GM06990 (cell line): ENCODE data around the gene CNNM1.

ENCODE experiments used
- DNase-seq: peaks from one replicate; pipeline ENCODE4 v3.0.0-alpha.2; 2011; ENCODE audit not compliant: insufficient read length; ENCODE audit errors: extremely low read depth
- H3K27me3 ChIP-seq: replicated peaks from 2 replicates; pipeline ENCODE4 v1.6.0; 2011; ENCODE audit warnings: low read length; ENCODE audit not compliant: control insufficient read depth, insufficient read depth
- H3K36me3 ChIP-seq: 2 replicates; pipeline ENCODE4 v1.5.1; 2011; ENCODE audit warnings: low read length; ENCODE audit not compliant: control insufficient read depth, insufficient read depth
- H3K4me3 ChIP-seq: replicated peaks from 2 replicates; pipeline ENCODE4 v1.5.1; 2011; ENCODE audit warnings: low read depth, mild to moderate bottlenecking, control low read depth, low read length
- TF ChIP-seq, protein P1 (sequence below): IDR thresholded peaks from 2 replicates; pipeline ENCODE4 v1.5.1; 2011; ENCODE audit warnings: low read length, control low read depth, mild to moderate bottlenecking, inconsistent platforms; ENCODE audit not compliant: insufficient read depth, poor library complexity, severe bottlenecking

The CNNM1 gene

DNA sequence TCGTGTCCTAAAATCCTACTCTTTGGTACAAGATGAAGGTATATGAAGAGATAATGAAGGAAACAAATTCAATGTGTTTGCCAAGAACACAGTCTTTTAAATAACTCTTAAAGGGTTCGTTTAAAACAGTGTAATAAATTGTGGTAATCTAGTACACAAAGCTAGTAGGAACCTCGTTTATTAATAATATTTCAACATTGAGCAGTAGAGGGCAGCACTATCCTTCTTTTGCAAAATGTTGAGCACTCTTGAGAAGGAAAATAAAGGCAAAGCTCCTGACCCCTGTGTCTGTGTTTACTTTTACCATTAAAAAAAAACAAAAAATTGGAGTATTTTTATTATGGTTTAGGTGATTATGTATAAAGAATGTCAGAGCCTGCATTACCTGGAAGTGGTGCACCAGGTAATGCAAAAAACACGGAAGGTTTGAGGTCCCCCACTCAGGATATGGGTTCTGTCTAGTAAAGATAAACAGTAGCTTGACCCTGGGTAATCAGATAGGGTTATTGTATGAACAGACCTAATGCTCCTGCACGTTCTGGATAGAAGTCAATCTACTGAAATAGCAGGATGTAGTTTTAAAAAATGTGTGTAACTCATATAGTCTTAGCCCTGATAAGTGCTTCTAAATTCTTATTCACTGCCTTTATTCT lies 107.0 kb downstream of the CNNM1 start:
- peaks cover 3% of the 10 kb centered on the region; the same call in 1 of the 2 replicates for H3K36me3 ChIP-seq
- DNase-seq, result peak; percentile 13
- no peak overlapping the region for H3K4me3 ChIP-seq
- no peaks in the 10 kb centered on the region for H3K27me3 ChIP-seq
- TF ChIP-seq, protein P1, sequence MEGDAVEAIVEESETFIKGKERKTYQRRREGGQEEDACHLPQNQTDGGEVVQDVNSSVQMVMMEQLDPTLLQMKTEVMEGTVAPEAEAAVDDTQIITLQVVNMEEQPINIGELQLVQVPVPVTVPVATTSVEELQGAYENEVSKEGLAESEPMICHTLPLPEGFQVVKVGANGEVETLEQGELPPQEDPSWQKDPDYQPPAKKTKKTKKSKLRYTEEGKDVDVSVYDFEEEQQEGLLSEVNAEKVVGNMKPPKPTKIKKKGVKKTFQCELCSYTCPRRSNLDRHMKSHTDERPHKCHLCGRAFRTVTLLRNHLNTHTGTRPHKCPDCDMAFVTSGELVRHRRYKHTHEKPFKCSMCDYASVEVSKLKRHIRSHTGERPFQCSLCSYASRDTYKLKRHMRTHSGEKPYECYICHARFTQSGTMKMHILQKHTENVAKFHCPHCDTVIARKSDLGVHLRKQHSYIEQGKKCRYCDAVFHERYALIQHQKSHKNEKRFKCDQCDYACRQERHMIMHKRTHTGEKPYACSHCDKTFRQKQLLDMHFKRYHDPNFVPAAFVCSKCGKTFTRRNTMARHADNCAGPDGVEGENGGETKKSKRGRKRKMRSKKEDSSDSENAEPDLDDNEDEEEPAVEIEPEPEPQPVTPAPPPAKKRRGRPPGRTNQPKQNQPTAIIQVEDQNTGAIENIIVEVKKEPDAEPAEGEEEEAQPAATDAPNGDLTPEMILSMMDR, result peak; percentile 58

DNA sequence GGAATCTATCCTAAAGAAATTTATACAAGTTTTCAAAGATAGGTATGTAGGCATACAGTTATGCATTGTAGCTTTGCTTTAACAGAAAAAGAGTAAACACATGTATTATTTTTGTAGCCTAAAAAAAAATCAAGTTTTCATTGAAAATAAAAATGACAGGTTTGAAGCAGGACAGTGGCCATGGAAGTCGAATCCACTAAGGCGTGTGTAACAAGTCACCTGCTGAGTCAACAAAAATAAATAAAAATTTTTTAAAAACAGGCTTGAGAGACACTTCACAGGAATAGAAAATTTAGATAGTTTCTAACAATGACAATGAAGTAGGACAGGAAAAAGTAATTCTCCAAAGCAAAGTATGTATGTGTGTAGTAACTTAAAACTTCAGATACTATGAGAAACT lies 109.7 kb downstream of the CNNM1 start:
- Histone ChIP-seq H3K36me3 (peaks cover under 1% of the 10 kb centered on the region; the same call in 1 of the 2 replicates), H3K4me3 (no peak overlapping the region), H3K27me3 (no peaks in the 10 kb centered on the region)
- no peak for DNase-seq
- TF ChIP-seq, protein P1, result no peak

DNA sequence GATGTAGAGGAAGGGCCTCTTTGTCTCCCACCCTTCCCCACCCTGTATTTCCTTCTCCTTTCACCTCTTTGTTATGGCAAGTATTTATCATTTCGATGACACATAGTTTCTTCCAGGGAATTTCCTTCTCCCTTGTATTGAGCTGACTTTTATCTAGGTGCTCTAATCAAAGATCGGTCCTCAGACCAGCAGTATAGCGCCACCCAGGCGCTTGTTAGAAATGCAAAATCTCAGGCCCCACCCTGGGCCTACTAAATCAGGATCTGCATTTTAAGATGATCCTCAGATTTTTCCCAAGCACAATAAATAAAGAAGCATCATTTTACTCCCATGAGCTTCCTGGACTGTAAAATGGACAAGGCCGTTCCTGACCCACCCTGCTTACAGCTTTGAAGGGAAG lies 113.2 kb downstream of the CNNM1 start:
- H3K36me3 ChIP-seq, result no peaks in the 10 kb centered on the region
- DNase-seq, result no peak

DNA sequence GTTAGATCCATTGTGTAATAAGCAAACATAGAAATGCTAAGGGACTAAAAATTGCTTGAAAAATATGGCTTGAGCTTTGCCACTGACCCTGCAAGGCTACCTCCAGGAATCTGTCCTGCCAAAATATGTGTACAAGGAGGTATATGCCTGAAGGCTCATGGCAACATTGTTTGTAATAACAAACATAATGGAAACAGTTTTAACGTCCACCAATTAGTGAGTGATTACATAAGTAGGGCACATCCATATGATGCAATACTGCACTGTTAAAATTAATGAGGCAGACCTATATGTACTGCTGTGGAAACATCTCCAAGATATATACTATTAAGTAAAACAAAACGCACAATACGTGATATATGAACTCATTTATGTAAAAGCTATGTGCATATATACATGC lies 114.3 kb downstream of the CNNM1 start:
- TF ChIP-seq, protein P1, result no peak
- no peak for DNase-seq
- no peak overlapping the region for H3K4me3 ChIP-seq
- H3K27me3 ChIP-seq, result no peaks in the 10 kb centered on the region
- no peaks in the 10 kb centered on the region for H3K36me3 ChIP-seq

More for the DNA sequence above, 113.2 kb downstream of the CNNM1 start:
- H3K4me3 ChIP-seq, result no peak overlapping the region
- TF ChIP-seq, protein P1, result no peak
- H3K27me3 ChIP-seq, result no peaks in the 10 kb centered on the region
